T-helper 1 cell treated with Interleukin-12 subunit alpha and Interleukin-12 subunit beta and Interleukin-4 antibody, amounts not matched to agents 30 μg/mL and 1 μg/mL, for 36 hours (primary cell): ENCODE data around the gene GRHL1.

Experiments
- H3K27ac Mint-ChIP-seq: one replicate; pipeline ENCODE4 v1.8.0; 2021; ENCODE audit warnings: mild to moderate bottlenecking, mixed read lengths
- H3K27me3 Mint-ChIP-seq: one replicate; pipeline ENCODE4 v1.8.0; 2021; ENCODE audit warnings: low read depth, mixed read lengths
- H3K36me3 Mint-ChIP-seq: one replicate; pipeline ENCODE4 v1.8.0; 2021; ENCODE audit warnings: low read depth, mixed read lengths
- H3K4me1 Mint-ChIP-seq: one replicate; pipeline ENCODE4 v1.8.0; 2021; ENCODE audit warnings: low read depth, mixed read lengths
- H3K4me3 Mint-ChIP-seq: one replicate; pipeline ENCODE4 v1.8.0; 2021; ENCODE audit warnings: mild to moderate bottlenecking, moderate library complexity, mixed read lengths
- H3K9me3 Mint-ChIP-seq: one replicate; pipeline ENCODE4 v1.8.0; 2021; ENCODE audit warnings: mixed read lengths

Gene GRHL1

GRCh38 chr2:10033251-10034006 is 81.9 kb downstream of the GRHL1 start:
- Mint-ChIP-seq H3K27ac (no peak overlapping the region), H3K27me3 (peaks cover 17% of the 10 kb centered on the region), H3K4me3 (no peak overlapping the region), H3K36me3 (no peaks in the 10 kb centered on the region), H3K4me1 (peaks cover 24% of the 10 kb centered on the region), H3K9me3 (no peaks in the 10 kb centered on the region)

- no peak overlapping the region for H3K27ac Mint-ChIP-seq
- H3K27me3 Mint-ChIP-seq: peaks cover 17% of the 10 kb centered on the region
- H3K9me3 Mint-ChIP-seq: no peaks in the 10 kb centered on the region
- H3K36me3 Mint-ChIP-seq: no peaks in the 10 kb centered on the region
- H3K4me3 Mint-ChIP-seq: no peak overlapping the region
- H3K4me1 Mint-ChIP-seq: peaks cover 24% of the 10 kb centered on the region
Measured at GRCh38 chr2:10034333-10035052, 83.0 kb downstream of the GRHL1 start.

GRCh38 chr2:10035053-10035422 is 83.5 kb downstream of the GRHL1 start:
- no peak overlapping the region for H3K27ac Mint-ChIP-seq
- H3K27me3 Mint-ChIP-seq: peaks cover 18% of the 10 kb centered on the region
- no peaks in the 10 kb centered on the region for H3K36me3 Mint-ChIP-seq
- H3K4me1 Mint-ChIP-seq: peaks cover 18% of the 10 kb centered on the region
- no peaks in the 10 kb centered on the region for H3K9me3 Mint-ChIP-seq
- no peak overlapping the region for H3K4me3 Mint-ChIP-seq

- no peaks in the 10 kb centered on the region for H3K9me3 Mint-ChIP-seq
- peaks cover 14% of the 10 kb centered on the region for H3K4me1 Mint-ChIP-seq
- no peak overlapping the region for H3K27ac Mint-ChIP-seq
- H3K36me3 Mint-ChIP-seq: no peaks in the 10 kb centered on the region
- no peak overlapping the region for H3K4me3 Mint-ChIP-seq
- peaks cover 24% of the 10 kb centered on the region for H3K27me3 Mint-ChIP-seq
Measured at GRCh38 chr2:10035633-10036032, 84.1 kb downstream of the GRHL1 start.

- H3K27ac Mint-ChIP-seq: no peak overlapping the region
- H3K9me3 Mint-ChIP-seq: no peaks in the 10 kb centered on the region
- no peaks in the 10 kb centered on the region for H3K36me3 Mint-ChIP-seq
- H3K4me3 Mint-ChIP-seq: no peak overlapping the region
- peaks cover 28% of the 10 kb centered on the region for H3K27me3 Mint-ChIP-seq
- H3K4me1 Mint-ChIP-seq: peaks cover 13% of the 10 kb centered on the region
Measured at GRCh38 chr2:10036095-10036884, 84.8 kb downstream of the GRHL1 start.

GRCh38 chr2:10038123-10038522 is 86.6 kb downstream of the GRHL1 start:
- H3K4me3 Mint-ChIP-seq: no peak overlapping the region
- H3K36me3 Mint-ChIP-seq: no peaks in the 10 kb centered on the region
- peaks cover 44% of the 10 kb centered on the region for H3K27me3 Mint-ChIP-seq
- peaks cover 18% of the 10 kb centered on the region for H3K4me1 Mint-ChIP-seq
- no peak overlapping the region for H3K27ac Mint-ChIP-seq
- H3K9me3 Mint-ChIP-seq: no peaks in the 10 kb centered on the region

- Mint-ChIP-seq H3K36me3 (no peaks in the 10 kb centered on the region), H3K4me3 (no peak overlapping the region), H3K9me3 (no peaks in the 10 kb centered on the region), H3K4me1 (peaks cover 18% of the 10 kb centered on the region), H3K27ac (no peak overlapping the region), H3K27me3 (peaks cover 44% of the 10 kb centered on the region)
Measured at GRCh38 chr2:10038716-10039115, 87.2 kb downstream of the GRHL1 start.

- H3K9me3 Mint-ChIP-seq: no peaks in the 10 kb centered on the region
- no peaks in the 10 kb centered on the region for H3K36me3 Mint-ChIP-seq
- H3K27me3 Mint-ChIP-seq: peaks cover 37% of the 10 kb centered on the region
- no peak overlapping the region for H3K4me3 Mint-ChIP-seq
- no peak overlapping the region for H3K27ac Mint-ChIP-seq
- H3K4me1 Mint-ChIP-seq: peaks cover 16% of the 10 kb centered on the region
Measured at GRCh38 chr2:10039658-10040410, 88.3 kb downstream of the GRHL1 start.

GRCh38 chr2:10041711-10042110 is 90.2 kb downstream of the GRHL1 start:
- peaks cover 35% of the 10 kb centered on the region for H3K27me3 Mint-ChIP-seq
- H3K9me3 Mint-ChIP-seq: no peaks in the 10 kb centered on the region
- H3K36me3 Mint-ChIP-seq: peaks cover 6% of the 10 kb centered on the region
- peak overlapping the region; percentile 68 for H3K4me3 Mint-ChIP-seq
- H3K27ac Mint-ChIP-seq: no peak overlapping the region
- H3K4me1 Mint-ChIP-seq: peaks cover 14% of the 10 kb centered on the region

- H3K27ac Mint-ChIP-seq: peak overlapping the region; percentile 80
- H3K4me1 Mint-ChIP-seq: peaks cover 17% of the 10 kb centered on the region
- H3K4me3 Mint-ChIP-seq: peak overlapping the region; percentile 88
- H3K27me3 Mint-ChIP-seq: peaks cover 35% of the 10 kb centered on the region
- no peaks in the 10 kb centered on the region for H3K9me3 Mint-ChIP-seq
- H3K36me3 Mint-ChIP-seq: peaks cover 13% of the 10 kb centered on the region
Measured at GRCh38 chr2:10042301-10043161, 91.0 kb downstream of the GRHL1 start.

- peak within 1 kb of the TSS; percentile 88 for H3K4me3 Mint-ChIP-seq
- H3K27ac Mint-ChIP-seq: peak within 1 kb of the TSS; percentile 80
Measured at GRCh38 chr2:10043256-10043905, 91.9 kb downstream of the GRHL1 start, which contains the start of gene KLF11. Gene KLF11 (plus strand): TSS chr2:10043550. CDS start chr2:10043717, 167 bp downstream.

GRCh38 chr2:10043906-10044601 is 92.6 kb downstream of the GRHL1 start:
- Mint-ChIP-seq H3K9me3 (no peaks in the 10 kb centered on the region), H3K27me3 (peaks cover 35% of the 10 kb centered on the region), H3K4me3 (peak overlapping the region; percentile 60), H3K36me3 (peaks cover 14% of the 10 kb centered on the region), H3K4me1 (peaks cover 17% of the 10 kb centered on the region), H3K27ac (peak overlapping the region; percentile 45)

More at GRCh38 chr2:10043256-10043905, 91.9 kb downstream of the GRHL1 start, which contains the start of gene KLF11:
- H3K27me3 Mint-ChIP-seq: peaks cover 35% of the 10 kb centered on the region
- H3K4me1 Mint-ChIP-seq: peaks cover 17% of the 10 kb centered on the region
- H3K36me3 Mint-ChIP-seq: peaks cover 13% of the 10 kb centered on the region
- no peaks in the 10 kb centered on the region for H3K9me3 Mint-ChIP-seq
